ENCODE measurements around the gene SMIM5.

The SMIM5 gene

DNA sequence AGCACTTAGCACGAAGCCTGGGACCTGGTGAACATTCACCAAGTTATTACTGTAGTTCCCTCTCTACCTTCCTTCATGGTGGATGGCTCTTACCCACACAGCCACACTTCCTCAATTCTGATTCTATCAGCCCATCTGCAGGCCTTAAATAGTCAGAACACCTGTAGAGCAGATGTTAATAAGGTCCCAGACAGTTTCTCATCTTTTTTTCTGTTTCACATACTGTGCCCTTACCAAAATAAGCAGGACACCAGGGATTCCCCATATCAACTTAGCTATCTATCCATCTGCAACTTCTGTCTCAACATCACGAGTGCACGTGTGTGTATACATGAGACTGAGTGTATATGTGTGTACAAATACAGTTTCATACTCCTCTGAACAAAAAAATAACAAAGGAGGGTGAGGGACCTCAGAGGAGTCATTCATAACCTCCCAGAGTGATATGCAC is 30.9 kb downstream of the SMIM5 start:
- no peak for DNase-seq (ENCODE audit: low read depth in 4 of 4, low spot score in 1 of 4)

DNA sequence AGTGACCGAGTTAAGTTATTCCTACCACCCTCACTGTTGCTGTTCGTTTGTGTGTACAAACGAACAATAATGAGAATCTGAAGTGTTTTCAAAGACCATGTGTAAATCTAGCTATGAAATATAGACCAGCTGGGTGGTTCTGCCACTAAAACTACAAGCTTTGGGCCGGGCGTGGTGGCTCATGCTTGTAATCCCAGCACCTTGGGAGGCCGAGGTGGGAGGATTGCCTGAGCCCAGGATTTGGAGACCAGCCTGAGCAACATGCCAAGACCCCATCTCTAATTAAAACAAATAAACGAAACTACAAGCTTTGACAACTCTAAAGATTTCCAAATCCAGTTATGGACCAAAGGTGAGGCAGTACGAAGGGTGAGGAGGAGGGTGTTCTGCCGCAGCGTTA is 32.7 kb downstream of the SMIM5 start:
- DNase-seq (ENCODE audit: low read depth in 4 of 4, low spot score in 1 of 4): no peak

DNA sequence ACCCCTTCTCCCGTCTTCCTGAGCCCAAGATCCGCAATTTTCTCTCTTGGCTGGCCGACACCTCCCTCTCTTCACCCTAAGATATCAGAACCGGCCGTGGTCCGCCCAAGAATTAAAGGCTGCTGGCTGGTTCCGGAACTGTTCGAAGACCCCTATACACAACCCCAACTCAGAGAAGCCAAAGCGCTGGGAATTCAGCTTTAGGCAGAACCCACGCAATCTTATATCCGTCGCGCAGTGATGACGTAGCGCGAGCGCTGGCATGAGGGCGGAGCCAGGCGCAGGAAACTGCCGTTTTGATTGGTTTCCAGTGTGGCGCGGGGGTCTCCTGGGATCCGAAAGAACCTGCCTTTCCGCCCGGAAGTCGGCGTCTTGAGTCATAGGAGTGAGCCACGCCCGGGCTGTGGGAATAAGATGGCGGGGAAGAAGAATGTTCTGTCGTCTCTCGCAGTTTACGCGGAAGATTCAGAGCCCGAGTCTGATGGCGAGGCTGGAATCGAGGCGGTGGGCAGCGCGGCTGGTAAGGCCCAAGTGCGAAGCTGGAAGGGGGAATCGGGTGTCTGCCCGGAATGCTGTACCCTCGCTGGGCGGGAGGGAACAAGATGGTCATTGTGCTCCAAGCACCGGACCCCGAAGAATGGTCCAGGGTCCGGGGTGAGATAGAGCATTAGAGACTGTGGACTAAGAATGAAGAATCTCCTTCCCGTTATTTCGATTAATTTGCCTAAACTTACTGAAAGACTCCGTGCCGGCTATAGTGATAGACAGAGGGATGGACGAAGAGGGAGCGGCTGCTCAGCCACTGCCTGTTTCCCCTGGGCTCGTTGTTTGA is 33.9 kb downstream of the SMIM5 start, which contains the start of the genes RECQL5 and SAP30BP:
RECQL5 (minus strand) TSS at position 196 of the 832 bp plus-strand sequence. CDS start 597 bp downstream, outside the sequence.
SAP30BP (plus strand) TSS at position 380 of the 832 bp plus-strand sequence; CDS start at position 415, 35 bp downstream.
- DNase-seq (ENCODE audit: low read depth in 4 of 4, low spot score in 1 of 4): peak; percentile 94 to 99 (median 96)

DNA sequence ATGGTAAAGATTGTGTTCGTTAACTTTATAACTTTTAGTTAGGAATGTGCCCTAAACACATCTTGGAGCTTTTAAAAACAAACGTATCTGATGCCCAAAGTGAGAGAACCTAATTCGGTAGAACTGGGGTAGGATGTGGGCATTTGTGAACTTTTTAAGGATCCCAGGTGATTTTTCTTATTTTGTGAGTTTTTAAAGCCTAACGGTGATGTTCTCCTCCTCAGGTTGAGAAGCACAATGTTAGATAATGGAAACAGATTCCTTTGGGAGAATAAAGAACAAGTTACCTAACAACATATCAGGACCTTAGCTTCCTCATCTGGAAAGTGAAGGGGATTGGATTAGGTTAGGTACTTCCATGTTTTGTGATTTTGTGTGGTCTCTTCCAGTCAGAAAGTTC is 34.6 kb downstream of the SMIM5 start:
- no peak for DNase-seq (ENCODE audit: low read depth in 4 of 4, low spot score in 1 of 4)

DNA sequence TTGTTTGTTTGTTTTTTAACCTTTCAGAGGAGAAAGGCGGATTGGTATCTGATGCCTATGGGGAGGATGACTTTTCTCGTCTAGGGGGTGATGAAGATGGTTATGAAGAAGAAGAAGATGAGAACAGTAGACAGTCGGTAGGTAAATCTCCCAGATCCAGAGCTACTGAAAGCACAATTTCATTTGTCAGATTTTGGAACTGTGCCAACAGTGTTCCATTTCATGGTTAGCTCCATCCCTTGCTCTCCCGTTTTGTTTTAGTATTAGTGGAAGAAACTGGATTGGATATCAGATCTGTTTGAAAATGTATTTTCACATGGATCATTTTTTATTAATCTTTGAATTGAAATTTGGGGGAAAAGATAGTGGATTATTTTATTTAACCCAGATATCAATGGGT is 35.3 kb downstream of the SMIM5 start:
- DNase-seq (ENCODE audit: low read depth in 4 of 4, low spot score in 1 of 4): no peak

DNA sequence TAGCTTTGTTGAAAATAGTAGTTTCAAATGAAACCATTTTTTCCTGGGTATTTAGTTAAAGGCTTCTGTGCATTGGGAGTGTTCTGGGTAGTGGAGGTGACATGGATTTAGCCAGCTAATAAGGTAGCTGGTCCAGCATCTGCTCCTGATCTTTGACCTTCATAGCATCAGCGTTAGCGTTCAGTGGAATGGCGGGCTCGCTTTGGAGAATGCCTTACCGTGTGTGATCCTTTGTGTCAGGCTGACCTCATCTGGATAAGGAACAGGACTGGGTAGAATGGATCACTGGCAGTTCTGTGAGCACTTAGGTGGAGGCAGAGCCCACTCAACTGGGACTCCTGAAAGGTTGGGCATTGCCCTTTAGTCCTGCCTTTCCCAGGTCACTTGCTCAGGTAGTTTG is 37.6 kb downstream of the SMIM5 start:
- no peak for DNase-seq (ENCODE audit: low read depth in 4 of 4, low spot score in 1 of 4)

DNA sequence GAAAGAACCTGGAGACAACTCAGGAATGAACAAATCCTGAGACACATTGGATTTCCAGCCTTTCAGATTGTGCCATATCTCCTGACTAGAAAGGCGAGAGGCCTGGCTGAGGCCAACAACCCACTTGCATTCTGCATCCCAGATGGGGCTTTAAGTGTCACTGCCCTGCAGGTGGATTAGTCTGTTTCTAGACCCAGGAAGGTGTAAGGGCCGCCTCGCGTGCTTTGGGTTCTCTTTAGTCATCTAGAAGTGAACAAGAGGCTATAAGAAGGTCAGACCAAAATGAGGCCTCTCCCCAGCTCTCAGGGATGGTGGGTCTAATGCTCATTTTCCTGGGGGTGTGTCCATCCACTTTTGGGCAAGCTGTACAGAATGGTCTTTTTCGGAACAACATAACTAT is 38.8 kb downstream of the SMIM5 start:
- DNase-seq (ENCODE audit: low read depth in 4 of 4, low spot score in 1 of 4): no peak

DNA sequence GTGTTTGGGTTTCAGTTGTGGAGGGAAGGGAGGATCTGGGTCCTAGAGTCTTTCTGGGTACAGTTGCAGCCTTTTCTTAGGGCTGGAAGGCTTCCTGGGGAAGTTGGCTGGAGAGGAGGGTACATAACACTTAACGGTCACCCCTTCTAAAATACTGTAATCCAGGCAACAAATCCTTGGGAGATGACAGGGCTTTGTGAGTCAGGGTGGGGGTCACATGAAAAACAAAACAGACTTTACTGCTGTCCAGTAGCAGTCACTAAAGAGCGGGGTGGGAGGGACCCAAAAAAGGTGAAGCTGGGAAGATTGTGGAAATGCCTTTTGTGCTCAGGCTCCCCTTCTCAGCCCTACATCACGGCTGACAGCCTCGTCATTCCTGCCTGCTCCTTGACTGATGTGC is 40.3 kb downstream of the SMIM5 start:
- no peak for DNase-seq (ENCODE audit: low read depth in 4 of 4, low spot score in 1 of 4)

DNA sequence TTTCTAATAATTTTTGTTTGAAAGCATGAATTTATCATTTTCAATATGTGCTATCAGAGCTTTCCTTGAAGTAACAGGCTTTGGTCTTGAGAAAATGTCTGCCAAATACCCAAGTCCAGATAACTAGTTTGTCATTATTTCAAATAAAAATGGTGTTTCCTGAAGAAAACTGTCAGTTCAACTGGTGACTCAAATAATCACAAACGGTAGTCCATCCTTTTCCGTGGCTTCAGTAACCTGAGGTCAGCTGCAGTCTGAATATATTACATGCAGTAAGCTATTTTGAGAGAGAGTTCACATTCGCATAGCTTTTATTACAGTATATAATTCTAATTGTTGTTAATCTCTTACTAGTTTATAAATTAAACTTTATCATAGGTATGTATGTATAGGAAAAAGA is 43.2 kb downstream of the SMIM5 start:
- DNase-seq (ENCODE audit: low read depth in 4 of 4, low spot score in 1 of 4): no peak

DNA sequence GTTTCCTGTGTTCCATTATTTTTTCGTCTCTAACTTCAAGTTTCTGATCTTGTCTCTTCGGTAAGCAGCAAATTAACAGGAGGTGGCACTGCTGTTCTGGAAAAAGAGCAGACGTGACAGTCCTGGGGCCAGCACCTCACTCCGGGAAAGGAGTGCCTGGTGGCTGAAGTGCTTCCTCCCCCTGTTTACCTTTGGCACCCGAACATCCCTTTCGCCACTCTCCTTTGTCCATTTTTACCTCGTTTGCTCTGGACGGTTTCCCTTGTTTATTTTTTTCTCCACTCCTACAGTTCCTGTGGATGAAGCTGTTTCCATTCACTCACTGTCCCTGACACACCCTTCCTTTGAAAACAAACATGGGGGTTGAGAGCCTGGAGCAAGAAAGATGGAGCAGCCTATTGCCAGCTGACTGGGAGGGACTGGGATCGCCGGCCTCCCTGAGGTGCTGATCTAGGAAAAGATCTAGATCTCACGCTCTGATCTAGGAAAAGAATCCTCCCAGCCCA is 46.5 kb downstream of the SMIM5 start:
- no peak for DNase-seq (ENCODE audit: low read depth in 4 of 4, low spot score in 1 of 4)

DNA sequence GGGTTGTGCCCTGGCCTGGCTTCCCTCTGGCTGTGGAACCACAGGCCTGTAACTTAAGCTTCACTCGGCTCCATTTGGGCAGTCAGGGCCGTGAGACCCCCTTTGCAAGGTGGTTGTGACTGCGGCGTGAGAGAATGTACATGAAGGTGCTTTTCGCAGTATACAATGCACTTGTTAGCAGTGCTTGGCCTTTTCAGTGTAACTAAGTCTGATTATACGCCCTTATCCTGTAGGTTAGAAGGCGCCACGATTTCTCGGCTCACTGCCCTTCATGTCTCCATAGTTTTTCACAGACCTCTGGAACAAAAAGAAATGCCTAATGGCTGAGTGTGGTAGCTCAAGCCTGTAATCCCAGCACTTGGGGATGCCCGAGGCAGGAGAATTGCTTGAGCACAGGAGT is 47.2 kb downstream of the SMIM5 start:
- DNase-seq (ENCODE audit: low read depth in 4 of 4, low spot score in 1 of 4): no peak

DNA sequence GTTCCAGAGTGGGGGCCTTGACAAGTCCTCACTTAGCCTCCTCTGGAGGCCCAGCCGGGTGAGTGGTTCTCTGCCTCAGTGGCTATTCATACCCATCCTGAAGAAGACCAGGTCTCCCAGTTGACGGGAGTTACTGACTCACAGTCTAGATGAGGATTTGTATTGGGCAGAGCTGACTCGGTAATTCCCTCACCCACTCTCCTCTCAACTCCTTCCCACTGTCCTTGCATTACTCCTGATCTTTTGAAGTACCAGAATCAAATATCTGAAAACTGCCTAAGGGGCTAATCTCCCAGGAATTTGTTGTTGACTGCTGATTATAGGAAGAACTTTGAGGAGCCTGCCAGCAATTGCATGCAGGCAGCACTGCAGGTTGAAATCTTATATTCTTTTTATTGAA is 48.1 kb downstream of the SMIM5 start:
- no peak for DNase-seq (ENCODE audit: low read depth in 4 of 4, low spot score in 1 of 4)

DNA sequence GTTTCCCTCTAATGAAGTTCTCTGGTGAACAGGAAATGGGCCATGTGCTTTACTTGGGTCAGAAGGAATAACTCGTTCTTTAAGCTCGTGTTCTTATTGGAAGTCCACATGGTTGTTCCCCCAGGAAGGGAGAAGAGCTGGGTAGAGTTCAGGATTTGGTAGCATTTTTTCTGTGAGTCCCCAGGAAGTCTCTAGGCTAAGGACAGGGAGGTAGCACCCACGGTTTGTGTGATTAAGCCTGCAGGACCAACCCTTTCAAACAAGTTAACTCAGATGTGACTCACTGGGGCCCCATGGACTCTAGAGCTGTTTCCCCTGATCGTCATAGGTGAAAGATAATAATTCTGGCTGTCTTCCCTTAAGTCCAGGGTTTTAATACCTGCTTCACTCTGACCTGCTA is 50.3 kb downstream of the SMIM5 start:
- DNase-seq (ENCODE audit: low read depth in 4 of 4, low spot score in 1 of 4): no peak

DNA sequence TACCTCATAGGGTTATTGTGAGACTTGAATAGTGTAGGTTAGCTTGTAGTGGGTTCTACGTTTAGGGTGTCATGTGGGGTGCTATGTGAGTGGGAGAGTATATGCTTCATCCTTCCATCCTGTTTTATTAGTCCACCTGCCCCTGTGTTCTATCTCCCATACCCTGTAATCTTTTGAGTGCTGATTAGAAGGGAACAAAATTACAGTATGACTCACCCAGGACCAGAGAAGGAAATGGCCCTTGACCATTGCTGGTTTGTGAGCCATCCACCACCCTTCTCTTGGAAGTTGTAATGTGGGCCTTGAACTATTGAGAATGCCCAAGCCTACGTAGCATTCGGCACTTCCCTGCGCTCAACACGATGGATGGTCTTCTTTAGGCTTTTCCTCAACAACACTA is 51.0 kb downstream of the SMIM5 start:
- no peak for DNase-seq (ENCODE audit: low read depth in 4 of 4, low spot score in 1 of 4)

DNA sequence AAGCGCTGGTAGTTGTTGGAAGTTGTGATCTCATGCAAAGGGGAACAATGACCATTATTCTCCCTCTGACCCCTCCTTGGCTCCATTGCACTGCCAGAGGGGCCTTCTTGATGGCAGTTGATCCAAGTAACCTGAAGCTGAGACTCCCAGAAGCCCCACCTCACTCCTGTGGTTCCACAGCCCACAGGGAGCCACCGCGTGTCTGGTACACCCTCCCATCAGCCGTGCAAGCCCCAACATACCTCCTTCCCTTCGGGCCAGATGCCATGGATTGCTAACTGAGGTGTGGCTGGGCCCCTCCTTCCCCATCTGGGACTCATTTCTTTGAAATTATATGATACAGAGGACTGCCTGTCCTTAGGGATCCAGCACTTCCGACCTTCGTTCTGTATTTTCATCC is 51.7 kb downstream of the SMIM5 start:
- no peak for DNase-seq (ENCODE audit: low read depth in 4 of 4, low spot score in 1 of 4)

DNA sequence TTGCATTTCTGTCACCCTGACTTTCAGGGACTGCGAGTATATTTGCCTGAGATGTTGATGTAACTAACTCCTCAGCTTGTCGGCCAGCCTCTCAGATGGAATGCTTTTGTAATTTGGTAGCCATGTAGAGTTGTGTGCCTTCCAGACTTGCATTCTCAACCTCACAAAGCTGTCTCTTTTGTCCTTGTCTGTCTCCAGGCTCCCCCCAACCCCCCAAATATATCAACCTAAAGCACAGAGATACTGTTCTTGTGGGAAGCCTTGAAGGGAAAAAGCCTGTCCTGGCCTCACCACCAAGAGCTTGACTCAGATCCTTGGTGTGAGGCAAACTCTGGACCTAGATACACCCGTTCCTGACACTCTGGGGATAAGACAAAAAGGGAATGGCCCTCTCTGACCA is 52.3 kb downstream of the SMIM5 start:
- no peak for DNase-seq (ENCODE audit: low read depth in 4 of 4, low spot score in 1 of 4)

DNA sequence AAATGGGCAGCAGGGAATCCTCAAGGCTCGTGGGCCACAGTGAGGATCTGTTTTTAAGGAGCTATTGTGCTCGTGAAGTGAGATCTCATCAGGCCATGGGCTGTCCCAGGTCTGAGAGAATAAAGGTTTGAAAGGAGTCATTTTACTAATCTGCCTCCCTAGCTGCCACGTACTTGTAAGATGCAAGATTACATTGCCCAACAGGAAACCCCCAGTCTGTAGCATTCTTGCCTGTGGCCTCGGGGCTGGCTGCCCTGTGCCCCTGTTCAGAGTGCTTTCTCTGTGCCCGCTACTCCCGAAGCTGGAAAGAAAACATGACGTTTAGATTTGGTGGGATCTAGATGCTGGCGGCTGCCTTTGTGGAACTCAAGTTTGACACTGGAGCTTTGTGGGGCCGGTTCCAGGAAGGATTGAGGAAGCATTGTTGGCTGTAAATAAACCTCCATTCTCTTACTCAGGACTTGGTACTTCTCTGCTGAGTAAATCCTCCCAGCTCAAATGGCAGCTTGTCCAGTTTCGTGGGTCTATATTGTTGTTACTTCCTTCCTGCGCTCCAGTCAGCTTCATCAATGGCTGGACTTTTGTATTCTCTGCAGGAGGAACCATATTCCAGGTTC is 55.1 kb downstream of the SMIM5 start:
- no peak for DNase-seq (ENCODE audit: low read depth in 4 of 4, low spot score in 1 of 4)

DNA sequence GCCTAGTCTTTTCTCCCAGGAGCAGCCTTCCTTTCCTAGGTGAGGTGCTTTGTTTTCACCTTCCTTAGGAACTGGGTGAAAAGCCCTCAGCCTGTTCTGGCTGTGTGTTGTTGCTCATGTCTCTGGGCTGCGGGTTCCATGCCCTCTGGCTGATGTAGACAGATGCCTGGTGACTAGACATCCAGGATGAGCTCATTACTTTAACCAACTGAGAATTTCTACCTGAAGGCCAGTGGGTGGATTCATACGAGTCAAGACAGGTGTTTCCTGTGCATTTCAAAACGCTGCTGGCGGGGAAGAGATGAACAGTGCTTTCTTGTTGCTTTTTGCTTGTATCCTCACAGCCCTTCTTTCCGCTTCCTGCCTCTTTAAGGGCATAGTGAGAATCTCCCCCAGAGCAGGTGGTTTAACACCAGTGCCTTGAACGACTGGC is 56.2 kb downstream of the SMIM5 start:
- DNase-seq (ENCODE audit: low read depth in 4 of 4, low spot score in 1 of 4): peak in 1 of 4 experiments; percentile 12
